HEK293 (cell line): ENCODE results near the gene PDXK.

Experiments used
- CTCF ChIA-PET: fragments of 350-600 bp; formaldehyde crosslinking; extraction: SDS; loops from one replicate; lab custom pipeline; 2021; ENCODE audit warnings: antibody characterized with exemption; lab: Yijun Ruan, JAX
- POLR2A ChIA-PET: fragments of 300-600 bp; formaldehyde crosslinking; extraction: SDS; loops from one replicate; lab custom pipeline; 2020; ENCODE audit warnings: antibody characterized with exemption, inconsistent platforms; lab: Yijun Ruan, JAX
- H3K27ac ChIP-seq: fragments of 200-500 bp; sonication (Bioruptor generic); 2 replicates; pipeline ENCODE4 v1.5.1; 2014; ENCODE audit warnings: low read depth, low read length, control low read depth, inconsistent platforms; ENCODE audit errors: extremely low read depth
- H3K36me3 ChIP-seq, 2 experiments: fragments of 200-500 bp in 1 of 2; sonication (Bioruptor generic) in 1 of 2; 1 replicate in 1 of 2; 2 replicates in 1 of 2; pipeline ENCODE4 v1.5.1; 2014 to 2017; ENCODE audit warnings: inconsistent platforms in 2 of 2, low read length in 2 of 2; ENCODE audit not compliant: control insufficient read depth in 2 of 2, insufficient read depth in 1 of 2
- H3K4me1 ChIP-seq: fragments of 200-500 bp; sonication (Bioruptor generic); 2 replicates; pipeline ENCODE4 v1.5.1; 2014; ENCODE audit warnings: mild to moderate bottlenecking, low read length, inconsistent platforms; ENCODE audit not compliant: control insufficient read depth, insufficient read depth
- H3K4me3 ChIP-seq: 2 replicates; pipeline ENCODE4 v1.5.1; 2011; ENCODE audit warnings: low read depth, mild to moderate bottlenecking, control low read depth, low read length, moderate library complexity
- H3K9me3 ChIP-seq: fragments of 200-500 bp; sonication (Bioruptor generic); 2 replicates; pipeline ENCODE4 v1.5.1; 2014; ENCODE audit warnings: low read depth, low read length, inconsistent platforms; ENCODE audit not compliant: control insufficient read depth, insufficient read depth
- EGR2 ChIP-seq: fragments of 450-650 bp; formaldehyde crosslinking; IDR thresholded peaks from 2 replicates; pipeline ENCODE4 v1.5.1; 2016; ENCODE audit warnings: low read depth, missing biosample characterization, missing genetic modification characterization
- GLIS1 ChIP-seq: fragments of 450-650 bp; formaldehyde crosslinking; IDR thresholded peaks from 2 replicates; pipeline ENCODE4 v1.5.1; 2016; ENCODE audit warnings: missing biosample characterization, missing genetic modification characterization
- GLIS2 ChIP-seq: fragments of 450-650 bp; formaldehyde crosslinking; IDR thresholded peaks from 2 replicates; pipeline ENCODE4 v1.5.1; 2016; ENCODE audit warnings: missing biosample characterization, missing genetic modification characterization
- KLF17 ChIP-seq: fragments of 450-650 bp; formaldehyde crosslinking; IDR thresholded peaks from 2 replicates; pipeline ENCODE4 v1.5.1; 2016; ENCODE audit warnings: missing biosample characterization, missing genetic modification characterization
- PATZ1 ChIP-seq: fragments of 450-650 bp; formaldehyde crosslinking; IDR thresholded peaks from 2 replicates; pipeline ENCODE4 v1.5.1; 2016; ENCODE audit warnings: missing biosample characterization, missing genetic modification characterization
- ZFHX2 ChIP-seq: fragments of 450-650 bp; formaldehyde crosslinking; conservative IDR thresholded peaks from 2 replicates; pipeline ENCODE4 v1.5.1; 2016; ENCODE audit warnings: missing biosample characterization, missing genetic modification characterization
- ZNF140 ChIP-seq: fragments of 450-650 bp; formaldehyde crosslinking; IDR thresholded peaks from 2 replicates; pipeline ENCODE4 v1.5.1; 2016; ENCODE audit warnings: missing biosample characterization, missing genetic modification characterization
- ZNF280C ChIP-seq: fragments of 450-650 bp; formaldehyde crosslinking; IDR thresholded peaks from 2 replicates; pipeline ENCODE4 v1.5.1; 2016; ENCODE audit warnings: missing biosample characterization, missing genetic modification characterization
- ZNF449 ChIP-seq: fragments of 450-650 bp; formaldehyde crosslinking; IDR thresholded peaks from 2 replicates; pipeline ENCODE4 v1.5.1; 2017; ENCODE audit warnings: missing biosample characterization, mild to moderate bottlenecking, missing genetic modification characterization, moderate library complexity
- ZNF513 ChIP-seq: fragments of 450-650 bp; IDR thresholded peaks from 2 replicates; pipeline ENCODE4 v1.5.1; 2018; ENCODE audit warnings: missing biosample characterization, missing genetic modification characterization
- ZSCAN16 ChIP-seq: fragments of 450-650 bp; formaldehyde crosslinking; IDR thresholded peaks from 2 replicates; pipeline ENCODE4 v1.5.1; 2016; ENCODE audit warnings: missing biosample characterization, missing genetic modification characterization
- ZSCAN23 ChIP-seq: fragments of 450-650 bp; formaldehyde crosslinking; IDR thresholded peaks from 2 replicates; pipeline ENCODE4 v1.5.1; 2016; ENCODE audit warnings: missing biosample characterization, missing genetic modification characterization
- ZSCAN4 ChIP-seq: fragments of 450-650 bp; formaldehyde crosslinking; IDR thresholded peaks from 2 replicates; pipeline ENCODE4 v1.5.1; 2017; ENCODE audit warnings: missing biosample characterization, missing genetic modification characterization

Gene PDXK

GRCh38 chr21:43808367-43808766 is 89.4 kb downstream of the PDXK start:
- Histone ChIP-seq H3K4me3 (no peak overlapping the region), H3K4me1 (no peaks in the 10 kb centered on the region), H3K9me3 (no peaks in the 10 kb centered on the region), H3K27ac (no peak overlapping the region), H3K36me3 (peaks cover 0 to 24% of the 10 kb centered on the region in 2 experiments; a peak in 1 of 3 replicates)
- ChIA-PET CTCF (interaction anchor here (0.6 to 2.1 kb wide), 4 partner anchors 19 to 283 kb away, joined by 3 to 10 read pairs (median 6); partner anchors contain the start of gene RRP1), POLR2A (no interaction called here)
- TF ChIP-seq EGR2 = peak; percentile 37; the same call in 1 of the 2 replicates
- TF ChIP-seq GLIS2 (tag by site-specific recombination) = 0 out of 2 replicates have a peak, but pooled peaks have one; percentile 42
- TF ChIP-seq GLIS1 (tag by site-specific recombination) = 0 out of 2 replicates have a peak, but pooled peaks have one; percentile 13
- no peak for TF ChIP-seq ZNF449 (tag by site-specific recombination)
- no peak for TF ChIP-seq KLF17 (tag by site-specific recombination)
- 0 out of 2 replicates have a peak, but pooled peaks have one; percentile 22 for TF ChIP-seq ZFHX2 (tag by site-specific recombination)
- no peak for TF ChIP-seq ZNF140
- TF ChIP-seq PATZ1 = no peak

- H3K36me3 ChIP-seq = peaks cover 0 to 19% of the 10 kb centered on the region in 2 experiments; a peak in 1 of 3 replicates
- POLR2A ChIA-PET = no interaction called here
- H3K4me1 ChIP-seq = no peaks in the 10 kb centered on the region
Observed at GRCh38 chr21:43808832-43809251, 89.9 kb downstream of the PDXK start.

More at GRCh38 chr21:43808832-43809251, 89.9 kb downstream of the PDXK start:
- no peak overlapping the region for H3K4me3 ChIP-seq
- H3K9me3 ChIP-seq = no peaks in the 10 kb centered on the region
- CTCF ChIA-PET = interaction anchor here (0.5 to 2.1 kb wide), 4 partner anchors 19 to 166 kb away, joined by 3 to 10 read pairs (median 6); partner anchors contain the start of gene RRP1
- H3K27ac ChIP-seq = no peak overlapping the region
- TF ChIP-seq ZSCAN4 (tag by site-specific recombination) = no peak
- TF ChIP-seq ZNF513 = no peak
- TF ChIP-seq ZNF449 (tag by site-specific recombination) = no peak
- no peak for TF ChIP-seq ZNF280C (tag by site-specific recombination)
- no peak for TF ChIP-seq ZSCAN23
- no peak for TF ChIP-seq ZSCAN16 (tag by site-specific recombination)
